ENCODE results near the gene C21orf91. TPM values are rescaled to one million over a fixed set of nuclear protein-coding genes. Genes with fewer than 3 reads are reported as not detected.

Gene C21orf91
- total RNA-seq, 2 donors from 2014 or later, result 61.0 to 101 TPM

DNA sequence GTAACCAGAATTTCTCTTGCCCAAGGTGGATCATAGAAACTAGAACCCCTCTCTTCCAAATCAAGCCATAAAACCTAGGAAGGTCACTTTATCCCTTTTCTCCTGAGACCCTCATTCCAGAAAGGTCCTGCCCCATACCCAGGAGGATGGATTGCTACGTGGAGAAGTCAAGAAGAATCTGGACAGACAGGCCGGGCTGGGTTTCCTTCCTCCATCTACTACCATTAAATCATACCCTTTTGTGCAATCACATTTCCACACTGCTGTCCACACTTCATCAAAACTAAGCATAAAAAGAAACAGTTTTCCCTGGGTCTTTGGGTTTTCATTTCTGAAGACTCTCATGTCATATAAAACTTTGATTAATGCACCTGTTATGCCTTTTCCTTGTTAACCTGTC lies 65.4 kb downstream of the C21orf91 start:
- Mint-ChIP-seq H3K27me3 (no peaks in the 10 kb centered on the region), H3K4me3 (no peak overlapping the region), H3K36me3 (peaks cover 5% of the 10 kb centered on the region), H3K27ac (no peak overlapping the region), H3K4me1 (ENCODE audit: low read depth in 2 of 2) (peaks cover 0 to 12% of the 10 kb centered on the region in 2 donors), H3K9me3 (peaks cover 3% of the 10 kb centered on the region)
- DNase-seq (ENCODE audit: low spot score) (no peak), ATAC-seq (no peak)

DNA sequence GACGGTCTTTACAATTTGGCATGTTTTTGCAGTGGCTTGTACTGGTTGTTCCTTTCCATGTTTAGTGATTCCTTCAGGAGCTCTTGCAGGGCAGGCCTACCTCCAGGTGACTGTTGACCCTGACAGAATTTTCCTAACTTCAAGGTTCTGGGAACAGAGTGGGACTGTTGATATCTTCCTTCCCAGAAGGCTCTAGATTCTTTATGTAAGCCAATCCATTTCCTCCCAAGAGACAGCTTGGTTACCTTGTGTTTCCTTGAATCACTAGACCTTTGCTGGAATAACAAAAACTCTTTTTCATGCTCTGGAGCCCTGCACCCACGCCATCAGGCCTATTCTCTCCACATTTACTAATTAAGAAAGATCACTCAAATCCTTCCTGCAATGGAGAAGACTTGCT lies 67.0 kb downstream of the C21orf91 start:
- no peak for ATAC-seq
- no peaks in the 10 kb centered on the region for H3K36me3 Mint-ChIP-seq
- H3K27me3 Mint-ChIP-seq, result no peaks in the 10 kb centered on the region
- H3K4me1 Mint-ChIP-seq (ENCODE audit: low read depth in 2 of 2), result peaks cover 0 to 7% of the 10 kb centered on the region in 2 donors
- peaks cover 3% of the 10 kb centered on the region for H3K9me3 Mint-ChIP-seq
- no peak for DNase-seq (ENCODE audit: low spot score)
- H3K4me3 Mint-ChIP-seq, result no peak overlapping the region
- H3K27ac Mint-ChIP-seq, result no peak overlapping the region

DNA sequence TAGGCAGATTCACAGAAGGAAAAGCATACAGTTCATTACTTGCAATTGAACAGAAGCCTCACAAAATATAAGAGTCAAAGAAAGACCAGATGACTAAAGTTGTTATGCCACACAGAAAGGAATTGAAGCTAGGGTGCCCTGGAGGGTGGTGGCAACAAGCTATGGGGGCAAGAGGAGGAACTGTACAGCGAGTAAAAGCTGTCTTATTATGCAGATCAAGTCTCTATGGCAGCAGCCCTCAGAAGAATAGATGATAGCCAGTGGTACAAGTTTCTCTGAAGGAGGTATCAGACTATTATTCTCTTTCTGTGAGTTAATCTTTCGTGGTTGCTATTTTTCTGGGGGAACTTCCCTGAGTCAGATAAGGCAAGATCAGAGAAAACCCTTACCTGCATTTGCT lies 72.2 kb downstream of the C21orf91 start:
- Mint-ChIP-seq H3K36me3 (peaks cover 3% of the 10 kb centered on the region), H3K27ac (peak overlapping the region in 1 of 2 donors; percentile 67), H3K27me3 (no peaks in the 10 kb centered on the region), H3K4me3 (no peak overlapping the region), H3K9me3 (no peaks in the 10 kb centered on the region), H3K4me1 (ENCODE audit: low read depth in 2 of 2) (peaks cover 17 to 18% of the 10 kb centered on the region in 2 donors)
- DNase-seq (ENCODE audit: low spot score) (no peak), ATAC-seq (no peak)

DNA sequence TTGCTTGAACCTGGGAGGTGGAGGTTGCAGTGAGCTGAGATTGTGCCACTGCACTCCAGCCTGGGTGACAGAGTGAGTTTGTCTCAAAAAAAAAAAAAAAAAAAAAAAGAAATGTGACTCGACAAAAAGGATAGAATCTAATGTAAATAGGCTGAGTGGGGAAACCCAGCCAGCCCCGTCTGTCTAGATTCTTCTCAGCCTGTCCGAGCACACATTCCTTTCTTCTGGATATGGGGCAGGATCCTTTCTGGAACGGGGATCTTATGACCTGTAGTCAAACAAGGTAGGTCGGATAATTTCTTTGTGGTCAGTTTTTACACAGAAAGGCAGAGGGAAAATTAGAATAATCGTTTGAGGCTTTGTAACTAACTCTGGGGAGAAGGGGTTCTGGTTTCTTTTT lies 74.1 kb downstream of the C21orf91 start:
- Mint-ChIP-seq H3K9me3 (no peaks in the 10 kb centered on the region), H3K27me3 (no peaks in the 10 kb centered on the region), H3K4me3 (no peak overlapping the region), H3K27ac (no peak overlapping the region), H3K4me1 (ENCODE audit: low read depth in 2 of 2) (peaks cover 34 to 35% of the 10 kb centered on the region in 2 donors), H3K36me3 (peaks cover 17% of the 10 kb centered on the region)
- no peak for ATAC-seq
- no peak for DNase-seq (ENCODE audit: low spot score)

DNA sequence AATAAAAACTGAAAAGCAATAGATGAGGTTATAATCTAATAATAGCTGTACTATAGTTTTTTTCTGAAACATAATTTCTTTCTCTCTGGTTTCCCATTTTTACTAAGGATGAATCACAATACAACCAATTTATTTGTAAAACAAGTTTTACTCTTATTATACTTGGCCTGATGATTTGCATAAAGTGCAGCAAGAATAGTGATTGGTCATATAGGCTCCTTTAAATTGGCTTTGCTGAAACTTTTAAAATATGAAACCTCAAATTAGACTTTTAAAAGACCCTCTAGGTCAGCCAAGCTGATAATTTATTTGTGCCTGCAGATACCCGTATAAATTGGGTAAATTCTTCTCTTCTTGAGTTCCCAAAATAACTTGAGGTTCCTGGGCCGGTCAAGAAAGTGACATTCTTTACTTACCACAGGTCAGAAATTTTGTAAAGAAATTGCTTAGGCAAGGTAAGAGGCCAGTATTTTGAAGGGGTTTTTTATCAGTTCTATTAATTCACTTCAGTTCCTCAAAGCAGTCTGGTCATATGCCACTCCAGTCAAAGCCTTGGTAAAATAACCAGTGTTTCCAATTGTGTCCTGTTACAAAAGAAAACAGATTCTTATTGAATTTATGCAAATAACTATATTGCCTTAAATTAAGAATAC lies 76.1 kb downstream of the C21orf91 start:
- Mint-ChIP-seq H3K4me3 (peak overlapping the region; percentile 40), H3K4me1 (ENCODE audit: low read depth in 2 of 2) (peaks cover 38 to 43% of the 10 kb centered on the region in 2 donors), H3K27me3 (no peaks in the 10 kb centered on the region), H3K27ac (peak overlapping the region; percentile 23 to 90), H3K36me3 (peaks cover 22% of the 10 kb centered on the region), H3K9me3 (no peaks in the 10 kb centered on the region)
- DNase-seq (ENCODE audit: low spot score), result no peak
- ATAC-seq, result peak in 1 of 2 donors; percentile 36

DNA sequence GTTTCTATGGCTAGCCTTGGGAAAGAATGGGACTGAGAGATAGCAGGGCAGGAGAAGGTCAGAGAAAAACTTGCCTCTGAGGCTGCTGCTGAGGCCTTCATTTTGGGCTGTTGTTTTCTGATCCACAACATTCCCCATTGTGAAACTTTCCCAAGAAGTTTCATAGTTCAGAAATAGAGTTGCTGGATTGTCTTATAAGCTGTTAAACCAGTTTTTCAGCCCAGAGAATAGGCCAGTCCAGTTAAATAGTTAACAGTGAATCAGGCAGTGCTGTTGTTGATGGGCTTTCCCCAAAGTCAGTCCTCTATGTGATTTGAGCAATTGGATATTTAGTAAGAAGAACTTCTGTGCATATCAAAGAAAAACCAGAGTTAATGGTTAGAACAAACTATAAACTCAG lies 77.0 kb downstream of the C21orf91 start:
- ATAC-seq, result no peak
- H3K4me1 Mint-ChIP-seq (ENCODE audit: low read depth in 2 of 2), result peaks cover 38 to 43% of the 10 kb centered on the region in 2 donors
- peaks cover 22% of the 10 kb centered on the region for H3K36me3 Mint-ChIP-seq
- no peaks in the 10 kb centered on the region for H3K9me3 Mint-ChIP-seq
- no peaks in the 10 kb centered on the region for H3K27me3 Mint-ChIP-seq
- H3K27ac Mint-ChIP-seq, result peak overlapping the region; percentile 23 to 90
- peak overlapping the region; percentile 40 for H3K4me3 Mint-ChIP-seq
- DNase-seq (ENCODE audit: low spot score), result no peak

Other genes starting within 250 kb of the C21orf91 start
- 10 to 100 TPM; 52.2 to 54.9 TPM for gene BTG3, start 206.5 kb downstream of the C21orf91 start, total RNA-seq